Activated B cell treated with CpG ODN at 0.5 μM for 24 hours (primary cell): ENCODE measurements around the gene CLIC5. TPM values are rescaled to one million over a fixed set of nuclear protein-coding genes. Genes with fewer than 3 reads are reported as not detected.

ENCODE experiments used
- ATAC-seq: fragments of 200-7000 bp; cut with Tn5 transposase; one replicate; pipeline ENCODE4 v1.10.0; 2021; ENCODE audit warnings: low read depth, mild to moderate bottlenecking, moderate library complexity
- CTCF ChIA-PET: fragments of 350-600 bp; sonication (Branson Sonifier 250); formaldehyde crosslinking; loops from one replicate; lab custom pipeline; 2021; ENCODE audit warnings: antibody characterized with exemption; lab: Charles Lee
- POLR2A ChIA-PET: fragments of 350-600 bp; sonication (Branson Sonifier 250); formaldehyde crosslinking; loops from one replicate; lab custom pipeline; 2021; ENCODE audit warnings: antibody characterized with exemption; lab: Charles Lee
- DNase-seq: peaks from one replicate; pipeline ENCODE4 v3.0.0; 2022
- H3K27ac Mint-ChIP-seq: one replicate; pipeline ENCODE4 v1.8.0; 2020; ENCODE audit warnings: mixed read lengths
- H3K27me3 Mint-ChIP-seq: one replicate; pipeline ENCODE4 v1.8.0; 2021; ENCODE audit warnings: mixed read lengths
- H3K36me3 Mint-ChIP-seq: one replicate; pipeline ENCODE4 v1.8.0; 2021; ENCODE audit warnings: low read depth, mixed read lengths
- H3K4me1 Mint-ChIP-seq: one replicate; pipeline ENCODE4 v1.8.0; 2021; ENCODE audit warnings: mixed read lengths
- H3K4me3 Mint-ChIP-seq: one replicate; pipeline ENCODE4 v1.8.0; 2020; ENCODE audit warnings: mild to moderate bottlenecking, mixed read lengths
- H3K9me3 Mint-ChIP-seq: one replicate; pipeline ENCODE4 v1.8.0; 2020; ENCODE audit warnings: mixed read lengths
- intact Hi-C: fragments of 100-400 bp; cut with micrococcal nuclease; formaldehyde crosslinking; loops from one replicate; pipeline ENCODE4 v1.15.1; 2024
- total RNA-seq: library from RNA; stranded (reverse); gene quantifications from 2 replicates; pipeline ENCODE4 v1.2.3, GENCODE V29; 2022
- TF ChIP-seq, protein P1 (sequence below): fragments of 200-600 bp; IDR thresholded peaks from one replicate; pipeline ENCODE4 v1.8.0; 2022; ENCODE audit warnings: antibody characterized with exemption, mild to moderate bottlenecking

CLIC5 gene
- total RNA-seq, 1 donor from 2014 or later = 2.5 TPM

- DNase-seq = no peak
- ATAC-seq = no peak
- peaks cover 2% of the 10 kb centered on the region for H3K27me3 Mint-ChIP-seq
Measured at GRCh38 chr6:45892696-45893245, 122.9 kb downstream of the CLIC5 start.

GRCh38 chr6:45892196-45892595 is 123.5 kb downstream of the CLIC5 start:
- CTCF ChIA-PET = no interaction called here

More at GRCh38 chr6:45892696-45893245, 122.9 kb downstream of the CLIC5 start:
- intact Hi-C loops = no loop called here
- Mint-ChIP-seq H3K4me1 (no peaks in the 10 kb centered on the region), H3K36me3 (no peaks in the 10 kb centered on the region), H3K4me3 (no peak overlapping the region), H3K9me3 (no peaks in the 10 kb centered on the region), H3K27ac (no peak overlapping the region)
- ChIA-PET CTCF (interaction anchor here (1.4 kb wide), 1 partner anchor 30 kb away, joined by 3 read pairs; no protein-coding TSS in a partner anchor), POLR2A (no interaction called here)
- TF ChIP-seq, protein P1, sequence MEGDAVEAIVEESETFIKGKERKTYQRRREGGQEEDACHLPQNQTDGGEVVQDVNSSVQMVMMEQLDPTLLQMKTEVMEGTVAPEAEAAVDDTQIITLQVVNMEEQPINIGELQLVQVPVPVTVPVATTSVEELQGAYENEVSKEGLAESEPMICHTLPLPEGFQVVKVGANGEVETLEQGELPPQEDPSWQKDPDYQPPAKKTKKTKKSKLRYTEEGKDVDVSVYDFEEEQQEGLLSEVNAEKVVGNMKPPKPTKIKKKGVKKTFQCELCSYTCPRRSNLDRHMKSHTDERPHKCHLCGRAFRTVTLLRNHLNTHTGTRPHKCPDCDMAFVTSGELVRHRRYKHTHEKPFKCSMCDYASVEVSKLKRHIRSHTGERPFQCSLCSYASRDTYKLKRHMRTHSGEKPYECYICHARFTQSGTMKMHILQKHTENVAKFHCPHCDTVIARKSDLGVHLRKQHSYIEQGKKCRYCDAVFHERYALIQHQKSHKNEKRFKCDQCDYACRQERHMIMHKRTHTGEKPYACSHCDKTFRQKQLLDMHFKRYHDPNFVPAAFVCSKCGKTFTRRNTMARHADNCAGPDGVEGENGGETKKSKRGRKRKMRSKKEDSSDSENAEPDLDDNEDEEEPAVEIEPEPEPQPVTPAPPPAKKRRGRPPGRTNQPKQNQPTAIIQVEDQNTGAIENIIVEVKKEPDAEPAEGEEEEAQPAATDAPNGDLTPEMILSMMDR = no peak

DNA sequence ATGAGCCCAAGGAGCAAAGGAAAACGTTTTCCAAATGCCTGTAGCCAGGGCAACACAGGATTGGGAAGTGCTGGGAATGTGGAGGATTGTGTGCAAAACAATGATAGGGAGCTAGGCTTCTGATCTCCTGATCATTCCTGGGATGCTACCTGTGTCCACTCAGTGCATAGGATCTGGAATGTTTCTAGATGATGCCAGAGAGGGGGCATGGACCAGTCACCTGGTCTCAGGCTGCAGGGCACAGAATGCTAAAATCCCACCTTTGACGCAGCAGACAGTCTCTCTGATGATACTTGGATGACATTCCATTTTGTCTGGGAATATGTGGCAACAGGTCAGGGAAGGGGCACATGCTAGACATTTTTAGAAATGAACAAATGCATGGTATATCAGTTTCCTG is 128.9 kb downstream of the CLIC5 start:
- ATAC-seq = no peak
- Mint-ChIP-seq H3K27ac (no peak overlapping the region), H3K4me1 (no peaks in the 10 kb centered on the region), H3K36me3 (no peaks in the 10 kb centered on the region), H3K4me3 (no peak overlapping the region), H3K9me3 (no peaks in the 10 kb centered on the region), H3K27me3 (peaks cover 6% of the 10 kb centered on the region)
- TF ChIP-seq, protein P1 = no peak
- ChIA-PET CTCF (interaction anchor here (0.7 kb wide), 1 partner anchor 1230 kb away, joined by 3 read pairs; no protein-coding TSS in a partner anchor), POLR2A (no interaction called here)
- intact Hi-C loops = no loop called here
- no peak for DNase-seq

More at GRCh38 chr6:45892196-45892595, 123.5 kb downstream of the CLIC5 start:
- Mint-ChIP-seq H3K27ac (no peak overlapping the region), H3K9me3 (no peaks in the 10 kb centered on the region), H3K36me3 (no peaks in the 10 kb centered on the region), H3K4me3 (no peak overlapping the region), H3K4me1 (no peaks in the 10 kb centered on the region), H3K27me3 (peaks cover 4% of the 10 kb centered on the region)
- DNase-seq (no peak), ATAC-seq (no peak)
- POLR2A ChIA-PET = no interaction called here
- TF ChIP-seq, protein P1 = no peak
- intact Hi-C loops = no loop called here

GRCh38 chr6:45884336-45884735 is 131.3 kb downstream of the CLIC5 start:
- H3K9me3 Mint-ChIP-seq = no peaks in the 10 kb centered on the region

GRCh38 chr6:45882671-45883070 is 133.0 kb downstream of the CLIC5 start:
- H3K4me3 Mint-ChIP-seq = no peak overlapping the region
- H3K36me3 Mint-ChIP-seq = no peaks in the 10 kb centered on the region
- DNase-seq (no peak), ATAC-seq (no peak)
- intact Hi-C loops = no loop called here
- H3K27ac Mint-ChIP-seq = no peak overlapping the region
- H3K27me3 Mint-ChIP-seq = peaks cover 3% of the 10 kb centered on the region
- ChIA-PET CTCF (no interaction called here), POLR2A (no interaction called here)
- H3K9me3 Mint-ChIP-seq = no peaks in the 10 kb centered on the region
- H3K4me1 Mint-ChIP-seq = no peaks in the 10 kb centered on the region
- TF ChIP-seq, protein P1 = no peak

More at GRCh38 chr6:45884336-45884735, 131.3 kb downstream of the CLIC5 start:
- H3K27me3 Mint-ChIP-seq = peaks cover 6% of the 10 kb centered on the region
- TF ChIP-seq, protein P1 = no peak
- no peaks in the 10 kb centered on the region for H3K4me1 Mint-ChIP-seq
- no peak overlapping the region for H3K27ac Mint-ChIP-seq
- DNase-seq (no peak), ATAC-seq (no peak)
- no peak overlapping the region for H3K4me3 Mint-ChIP-seq
- POLR2A ChIA-PET = no interaction called here
- no peaks in the 10 kb centered on the region for H3K36me3 Mint-ChIP-seq
- CTCF ChIA-PET = no interaction called here
- intact Hi-C loops = no loop called here
